Neural cell (in vitro differentiated cells): ENCODE results near the gene PDZD4. TPM values are rescaled to one million over a fixed set of nuclear protein-coding genes. Genes with fewer than 3 reads are reported as not detected.
A peak's percentile ranks its signal among the peaks of the same experiment; 100 is the strongest.

ENCODE experiments used
- H2AFZ ChIP-seq: fragments of 200-600, 300-800 bp; sonication (generic), shearing (Covaris generic); 2 replicates; pipeline ENCODE4 v1.6.0; 2014; ENCODE audit warnings: low read depth, mild to moderate bottlenecking, antibody characterized with exemption, low read length, moderate library complexity
- H3F3A ChIP-seq: fragments of 200-600 bp; shearing (Covaris generic); 2 replicates; pipeline ENCODE4 v1.6.1; 2016; ENCODE audit warnings: mild to moderate bottlenecking, moderate library complexity, mixed read lengths, antibody characterized with exemption, low read length; ENCODE audit not compliant: insufficient read depth, poor library complexity, severe bottlenecking
- H3K27ac ChIP-seq: fragments of 200-600, 300-800 bp; sonication (generic), shearing (Covaris generic); 2 replicates; pipeline ENCODE4 v1.5.1; 2014; ENCODE audit warnings: mild to moderate bottlenecking, low read length, moderate library complexity
- H3K27me3 ChIP-seq: fragments of 300-800, 200-600 bp; sonication (generic), shearing (Covaris generic); 2 replicates; pipeline ENCODE4 v1.6.0; 2014; ENCODE audit warnings: mild to moderate bottlenecking, low read depth, low read length, moderate library complexity; ENCODE audit not compliant: insufficient read depth
- H3K36me3 ChIP-seq: fragments of 300-800, 200-600 bp; sonication (generic), shearing (Covaris generic); 2 replicates; pipeline ENCODE4 v1.5.1; 2014; ENCODE audit warnings: mild to moderate bottlenecking, antibody characterized with exemption, low read length, moderate library complexity; ENCODE audit not compliant: insufficient read depth
- H3K4me2 ChIP-seq: fragments of 300-800, 200-600 bp; sonication (generic), shearing (Covaris generic); 2 replicates; pipeline ENCODE4 v1.6.0; 2014; ENCODE audit warnings: mild to moderate bottlenecking, low read length
- H3K4me3 ChIP-seq: fragments of 300-800, 200-600 bp; sonication (generic), shearing (Covaris generic); 2 replicates; pipeline ENCODE4 v1.5.1; 2014; ENCODE audit warnings: mild to moderate bottlenecking, low read length, moderate library complexity
- H3K79me2 ChIP-seq: fragments of 200-600 bp; shearing (Covaris generic); replicated peaks from 2 replicates; pipeline ENCODE4 v1.6.0; 2014; ENCODE audit warnings: mild to moderate bottlenecking, low read length, moderate library complexity; ENCODE audit not compliant: insufficient read depth
- H3K9ac ChIP-seq: fragments of 300-800, 200-600 bp; sonication (generic), shearing (Covaris generic); 2 replicates; pipeline ENCODE4 v1.6.1; 2016; ENCODE audit warnings: mild to moderate bottlenecking, low read length, mixed read lengths
- H3K9me2 ChIP-seq: fragments of 200-600 bp; shearing (Covaris generic); 2 replicates; pipeline ENCODE4 v1.6.1; 2016; ENCODE audit warnings: mild to moderate bottlenecking, low read length, mixed read lengths; ENCODE audit not compliant: insufficient read depth
- H3K9me3 ChIP-seq: fragments of 200-600, 300-800 bp; sonication (generic), shearing (Covaris generic); 2 replicates; pipeline ENCODE4 v1.6.1; 2016; ENCODE audit warnings: mild to moderate bottlenecking, mixed run types, low read length, moderate library complexity, mixed read lengths
- H4K20me1 ChIP-seq: fragments of 200-600 bp; shearing (Covaris generic); 2 replicates; pipeline ENCODE4 v1.6.1; 2016; ENCODE audit warnings: mild to moderate bottlenecking, mixed run types; ENCODE audit not compliant: insufficient read depth
- EP300 ChIP-seq: fragments of 450-650 bp; conservative IDR thresholded peaks from 2 replicates; pipeline ENCODE4 v1.6.1; 2014; ENCODE audit warnings: antibody characterized with exemption, mild to moderate bottlenecking, moderate library complexity; ENCODE audit not compliant: poor library complexity, severe bottlenecking
- EZH2 ChIP-seq: fragments of 200-600, 300-800 bp; shearing (Covaris generic), sonication (generic); IDR thresholded peaks from 2 replicates; pipeline ENCODE4 v1.6.1; 2014; ENCODE audit warnings: antibody characterized with exemption, low read length, borderline replicate concordance, mild to moderate bottlenecking; ENCODE audit not compliant: insufficient read depth, poor library complexity, severe bottlenecking
- MXI1 ChIP-seq: fragments of 450-650 bp; conservative IDR thresholded peaks from 2 replicates; pipeline ENCODE4 v1.6.1; 2014; ENCODE audit warnings: antibody characterized with exemption, mild to moderate bottlenecking; ENCODE audit not compliant: poor library complexity, severe bottlenecking
- POLR2AphosphoS5 ChIP-seq: IDR thresholded peaks from 2 replicates; pipeline ENCODE4 v1.6.1; 2012
- RAD21 ChIP-seq: fragments of 450-650 bp; conservative IDR thresholded peaks from 2 replicates; pipeline ENCODE4 v1.6.1; 2014; ENCODE audit warnings: antibody characterized with exemption, mild to moderate bottlenecking, moderate library complexity
- SMC3 ChIP-seq: fragments of 450-650 bp; conservative IDR thresholded peaks from 2 replicates; pipeline ENCODE4 v1.6.1; 2014; ENCODE audit warnings: antibody characterized with exemption, mild to moderate bottlenecking, moderate library complexity; ENCODE audit not compliant: poor library complexity
- TAF1 ChIP-seq: IDR thresholded peaks from 2 replicates; pipeline ENCODE4 v1.6.1; 2012; ENCODE audit warnings: low read depth
- polyA plus RNA-seq: library from polyadenylated mRNA; depleted of rRNA; stranded (reverse); fragments of >200 nt; gene quantifications from 2 replicates; pipeline ENCODE4 v1.2.3, GENCODE V29; 2014
- TF ChIP-seq, protein P1 (sequence below): IDR thresholded peaks from 2 replicates; pipeline ENCODE4 v1.6.1; 2012; ENCODE audit warnings: borderline replicate concordance
- TF ChIP-seq, protein P2 (sequence below): fragments of 450-650 bp; IDR thresholded peaks from 2 replicates; pipeline ENCODE4 v1.5.1; 2014; ENCODE audit warnings: antibody characterized with exemption, mild to moderate bottlenecking, moderate library complexity; ENCODE audit not compliant: poor library complexity, severe bottlenecking

Gene PDZD4
- polyA plus RNA-seq, 1 donor from 2014 or later: 343 TPM

DNA sequence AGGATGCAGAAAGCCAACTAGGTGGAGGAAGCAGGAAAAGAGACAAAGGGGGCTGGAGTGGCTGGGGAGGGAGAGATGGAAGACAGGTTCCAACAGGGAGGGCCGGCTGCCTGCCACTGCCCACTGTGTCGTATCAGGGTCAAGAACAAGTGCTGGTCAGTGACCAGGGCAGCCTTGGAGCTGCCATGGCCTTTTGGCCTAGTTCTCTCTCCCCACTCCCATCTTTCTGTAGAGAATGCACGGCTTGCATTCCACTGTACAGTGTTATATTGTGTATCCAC, 43.7 kb upstream of the PDZD4 start:
- Histone ChIP-seq H3K9me2 (no peaks in the 10 kb centered on the region), H3K36me3 (no peaks in the 10 kb centered on the region), H3K9ac (peak overlapping the region; percentile 71), H3K79me2 (peaks cover 32% of the 10 kb centered on the region), H3K4me3 (peak overlapping the region; percentile 64), H3K27ac (peak overlapping the region; percentile 91), H3K4me2 (peak overlapping the region; percentile 30), H3F3A (no peaks in the 10 kb centered on the region), H3K9me3 (no peaks in the 10 kb centered on the region), H2AFZ (no peak overlapping the region), H4K20me1 (no peaks in the 10 kb centered on the region), H3K27me3 (no peaks in the 10 kb centered on the region)
- TF ChIP-seq MXI1 (no peak), EP300 (no peak), POLR2AphosphoS5 (no peak), EZH2 (no peak), TAF1 (no peak)
- TF ChIP-seq, protein P1, sequence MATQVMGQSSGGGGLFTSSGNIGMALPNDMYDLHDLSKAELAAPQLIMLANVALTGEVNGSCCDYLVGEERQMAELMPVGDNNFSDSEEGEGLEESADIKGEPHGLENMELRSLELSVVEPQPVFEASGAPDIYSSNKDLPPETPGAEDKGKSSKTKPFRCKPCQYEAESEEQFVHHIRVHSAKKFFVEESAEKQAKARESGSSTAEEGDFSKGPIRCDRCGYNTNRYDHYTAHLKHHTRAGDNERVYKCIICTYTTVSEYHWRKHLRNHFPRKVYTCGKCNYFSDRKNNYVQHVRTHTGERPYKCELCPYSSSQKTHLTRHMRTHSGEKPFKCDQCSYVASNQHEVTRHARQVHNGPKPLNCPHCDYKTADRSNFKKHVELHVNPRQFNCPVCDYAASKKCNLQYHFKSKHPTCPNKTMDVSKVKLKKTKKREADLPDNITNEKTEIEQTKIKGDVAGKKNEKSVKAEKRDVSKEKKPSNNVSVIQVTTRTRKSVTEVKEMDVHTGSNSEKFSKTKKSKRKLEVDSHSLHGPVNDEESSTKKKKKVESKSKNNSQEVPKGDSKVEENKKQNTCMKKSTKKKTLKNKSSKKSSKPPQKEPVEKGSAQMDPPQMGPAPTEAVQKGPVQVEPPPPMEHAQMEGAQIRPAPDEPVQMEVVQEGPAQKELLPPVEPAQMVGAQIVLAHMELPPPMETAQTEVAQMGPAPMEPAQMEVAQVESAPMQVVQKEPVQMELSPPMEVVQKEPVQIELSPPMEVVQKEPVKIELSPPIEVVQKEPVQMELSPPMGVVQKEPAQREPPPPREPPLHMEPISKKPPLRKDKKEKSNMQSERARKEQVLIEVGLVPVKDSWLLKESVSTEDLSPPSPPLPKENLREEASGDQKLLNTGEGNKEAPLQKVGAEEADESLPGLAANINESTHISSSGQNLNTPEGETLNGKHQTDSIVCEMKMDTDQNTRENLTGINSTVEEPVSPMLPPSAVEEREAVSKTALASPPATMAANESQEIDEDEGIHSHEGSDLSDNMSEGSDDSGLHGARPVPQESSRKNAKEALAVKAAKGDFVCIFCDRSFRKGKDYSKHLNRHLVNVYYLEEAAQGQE: no peak
- TF ChIP-seq, protein P2, sequence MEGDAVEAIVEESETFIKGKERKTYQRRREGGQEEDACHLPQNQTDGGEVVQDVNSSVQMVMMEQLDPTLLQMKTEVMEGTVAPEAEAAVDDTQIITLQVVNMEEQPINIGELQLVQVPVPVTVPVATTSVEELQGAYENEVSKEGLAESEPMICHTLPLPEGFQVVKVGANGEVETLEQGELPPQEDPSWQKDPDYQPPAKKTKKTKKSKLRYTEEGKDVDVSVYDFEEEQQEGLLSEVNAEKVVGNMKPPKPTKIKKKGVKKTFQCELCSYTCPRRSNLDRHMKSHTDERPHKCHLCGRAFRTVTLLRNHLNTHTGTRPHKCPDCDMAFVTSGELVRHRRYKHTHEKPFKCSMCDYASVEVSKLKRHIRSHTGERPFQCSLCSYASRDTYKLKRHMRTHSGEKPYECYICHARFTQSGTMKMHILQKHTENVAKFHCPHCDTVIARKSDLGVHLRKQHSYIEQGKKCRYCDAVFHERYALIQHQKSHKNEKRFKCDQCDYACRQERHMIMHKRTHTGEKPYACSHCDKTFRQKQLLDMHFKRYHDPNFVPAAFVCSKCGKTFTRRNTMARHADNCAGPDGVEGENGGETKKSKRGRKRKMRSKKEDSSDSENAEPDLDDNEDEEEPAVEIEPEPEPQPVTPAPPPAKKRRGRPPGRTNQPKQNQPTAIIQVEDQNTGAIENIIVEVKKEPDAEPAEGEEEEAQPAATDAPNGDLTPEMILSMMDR: no peak

DNA sequence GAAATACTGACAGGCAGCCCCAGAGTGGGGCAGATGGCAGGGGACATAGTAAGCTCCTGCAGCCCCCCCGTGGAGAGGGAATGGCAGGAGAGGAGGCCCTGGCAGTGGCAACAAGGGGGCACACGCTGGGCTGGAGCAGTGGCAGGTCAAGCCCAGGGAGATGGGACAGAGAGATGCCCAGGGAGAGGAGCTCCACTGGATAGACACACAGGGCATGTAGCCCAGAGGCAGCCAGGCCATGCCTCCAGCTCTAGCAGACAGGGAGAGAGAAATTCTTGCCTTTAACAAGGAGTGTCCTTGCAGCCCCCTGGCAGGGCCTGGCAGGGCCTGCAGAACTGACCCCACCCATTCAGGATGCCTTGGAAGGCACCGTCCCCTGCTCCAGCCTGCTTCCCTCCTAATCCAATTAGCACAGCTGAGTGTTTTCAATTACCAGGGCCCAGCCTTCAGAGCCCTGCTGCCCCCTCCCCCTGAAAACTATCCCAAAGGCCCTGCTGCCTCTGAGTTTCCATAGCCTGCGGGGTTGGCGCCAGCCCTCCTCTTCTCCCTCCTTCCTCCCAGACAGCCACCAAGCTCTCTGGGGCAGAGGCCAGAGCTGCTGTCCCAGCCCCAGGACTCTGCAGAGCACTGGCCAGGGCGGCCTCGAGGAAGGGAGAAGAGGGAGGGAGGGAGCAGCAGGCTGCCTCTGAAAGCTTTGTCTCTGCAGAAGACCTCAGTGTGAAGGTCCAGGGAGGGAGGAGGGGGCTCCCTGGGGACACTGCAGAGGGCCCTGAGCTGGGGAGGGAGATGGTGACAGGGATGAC, 43.1 kb upstream of the PDZD4 start:
- H3K27me3 ChIP-seq: no peaks in the 10 kb centered on the region
- H3F3A ChIP-seq: no peaks in the 10 kb centered on the region
- peak overlapping the region; percentile 64 for H3K4me3 ChIP-seq
- H2AFZ ChIP-seq: no peak overlapping the region
- no peaks in the 10 kb centered on the region for H3K9me2 ChIP-seq
- H3K79me2 ChIP-seq: peaks cover 32% of the 10 kb centered on the region
- no peaks in the 10 kb centered on the region for H3K9me3 ChIP-seq
- H3K9ac ChIP-seq: peak overlapping the region; percentile 71
- H3K36me3 ChIP-seq: no peaks in the 10 kb centered on the region
- peak overlapping the region; percentile 91 for H3K27ac ChIP-seq
- H4K20me1 ChIP-seq: no peaks in the 10 kb centered on the region
- H3K4me2 ChIP-seq: peak overlapping the region; percentile 30
- TF ChIP-seq, protein P1: no peak
- TF ChIP-seq SMC3: no peak
- no peak for TF ChIP-seq TAF1
- TF ChIP-seq, protein P2: no peak
- no peak for TF ChIP-seq EP300
- TF ChIP-seq MXI1: no peak
- TF ChIP-seq POLR2AphosphoS5: no peak
- TF ChIP-seq EZH2: no peak
- TF ChIP-seq RAD21: no peak
